Uterus (tissue), 4 donors: ENCODE data around the gene TSFM. TPM values are rescaled to one million over a fixed set of nuclear protein-coding genes. Genes with fewer than 3 reads are reported as not detected.
A peak's percentile ranks its signal among the peaks of the same experiment; 100 is the strongest.

Experiments
- DNase-seq, 2 donors: peaks; one replicate each; pipeline ENCODE4 v3.0.0-alpha.2; 2019 to 2020
- H3K27ac ChIP-seq, 2 donors: fragments of 200-600 bp; sonication (generic); 1 replicate in 1 of 2; 2 replicates in 1 of 2; pipeline ENCODE4 v1.5.1; 2016 to 2018
- H3K27me3 ChIP-seq, 2 donors: fragments of 200-600 bp; sonication (generic); one replicate each; pipeline ENCODE4 v1.5.1; 2018 to 2019; ENCODE audit warnings: control low read depth in 1 of 2
- H3K36me3 ChIP-seq, 2 donors: fragments of 200-600 bp; sonication (generic); one replicate each; pipeline ENCODE4 v1.5.1; 2019; ENCODE audit warnings: control low read depth in 1 of 2
- H3K4me1 ChIP-seq, 2 donors: fragments of 200-600 bp; sonication (generic); one replicate each; pipeline ENCODE4 v1.5.1; 2018 to 2019; ENCODE audit warnings: control low read depth in 1 of 2
- H3K4me3 ChIP-seq, 2 donors: fragments of 200-600 bp; sonication (generic); 1 replicate in 1 of 2; 2 replicates in 1 of 2; pipeline ENCODE4 v1.5.1; 2018 to 2019; ENCODE audit warnings: mild to moderate bottlenecking in 1 of 2
- H3K9me3 ChIP-seq, 2 donors: fragments of 200-600 bp; sonication (generic); one replicate each; pipeline ENCODE4 v1.5.1; 2019; ENCODE audit warnings: control low read depth in 1 of 2
- POLR2A ChIP-seq, 2 donors: fragments of 450-650 bp; IDR thresholded peaks; one replicate each; pipeline ENCODE4 v1.6.1; 2016; ENCODE audit warnings: antibody characterized with exemption in 2 of 2, mild to moderate bottlenecking in 1 of 2, moderate library complexity in 1 of 2
- intact Hi-C: fragments of 100-400 bp; cut with DNase I; formaldehyde crosslinking; loops from one replicate; pipeline ENCODE4 v1.15.1; 2023; ENCODE audit warnings: low total_unique reads
- total RNA-seq, 4 donors: library from RNA; depleted of rRNA in 3 of 4; stranded (reverse); fragments of >200 nt in 3 of 4; gene quantifications; one replicate each; pipeline versions ENCODE4 v1.1.0 to v1.2.4, GENCODE V29; 2014 to 2023
- TF ChIP-seq, protein P1 (sequence below), 4 experiments: fragments of 200-600 bp in 2 of 4; fragments of 450-650 bp in 2 of 4; sonication (generic) in 2 of 4; IDR thresholded peaks; one replicate each; pipeline ENCODE4 v1.5.1; 2016 to 2019; ENCODE audit warnings: antibody characterized with exemption in 4 of 4, mild to moderate bottlenecking in 2 of 4, moderate library complexity in 1 of 4
- donor health status: DM: yes; HTN: yes; CAD: no.

The TSFM gene
- total RNA-seq, 4 donors from 2014 or later: 8.2 to 22.3 (median 16.7) TPM

DNA sequence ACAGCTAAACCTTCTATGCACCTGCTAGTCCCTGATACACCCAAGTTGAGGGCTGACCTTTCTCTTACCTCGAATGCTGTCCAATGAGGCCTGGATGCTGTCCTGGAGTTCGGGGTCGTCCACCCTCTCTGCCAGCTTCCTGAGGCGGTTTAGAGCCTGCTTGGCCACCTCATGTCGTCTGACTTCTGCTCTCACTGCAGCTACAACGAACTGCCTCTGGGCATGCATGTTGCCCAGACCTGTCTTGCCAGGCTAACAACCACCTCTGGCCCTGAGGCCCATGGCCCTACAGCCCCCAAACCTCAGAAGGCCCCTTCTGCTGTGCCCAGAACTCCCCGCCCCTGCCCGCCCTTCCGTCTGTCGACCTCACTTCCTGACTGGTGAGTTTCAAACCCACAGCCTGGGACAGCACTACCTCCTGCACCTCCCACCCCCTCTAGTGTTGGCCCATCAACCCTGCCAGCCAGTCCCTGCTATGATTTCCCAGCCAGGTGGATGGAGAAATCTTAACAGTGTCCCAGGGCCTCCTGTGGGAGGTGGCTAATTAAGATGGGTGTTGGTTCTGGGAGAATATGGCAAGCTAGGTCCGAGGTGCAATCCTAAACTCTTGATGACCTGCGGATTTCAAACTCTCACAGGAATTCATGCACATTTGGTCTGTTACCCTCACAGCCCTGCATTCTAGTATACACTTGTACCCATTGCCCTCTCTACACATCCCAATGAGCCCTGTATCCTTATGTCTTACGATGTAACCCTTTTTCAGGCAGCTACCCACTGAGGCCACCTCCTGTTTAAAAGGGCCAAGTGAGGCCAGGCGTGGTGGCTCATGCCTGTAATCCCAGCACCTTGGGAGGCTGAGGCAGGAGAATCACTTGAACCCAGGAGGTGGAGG, 40.5 kb upstream of the TSFM start:
- peaks cover 0 to 18% of the 10 kb centered on the region in 2 donors for H3K4me1 ChIP-seq
- intact Hi-C loops: no loop called here
- no peak overlapping the region for H3K4me3 ChIP-seq
- H3K9me3 ChIP-seq: no peaks in the 10 kb centered on the region
- H3K36me3 ChIP-seq: no peaks in the 10 kb centered on the region
- H3K27me3 ChIP-seq: peaks cover 16 to 17% of the 10 kb centered on the region in 2 donors
- no peak for DNase-seq
- no peak overlapping the region for H3K27ac ChIP-seq
- TF ChIP-seq, protein P1, sequence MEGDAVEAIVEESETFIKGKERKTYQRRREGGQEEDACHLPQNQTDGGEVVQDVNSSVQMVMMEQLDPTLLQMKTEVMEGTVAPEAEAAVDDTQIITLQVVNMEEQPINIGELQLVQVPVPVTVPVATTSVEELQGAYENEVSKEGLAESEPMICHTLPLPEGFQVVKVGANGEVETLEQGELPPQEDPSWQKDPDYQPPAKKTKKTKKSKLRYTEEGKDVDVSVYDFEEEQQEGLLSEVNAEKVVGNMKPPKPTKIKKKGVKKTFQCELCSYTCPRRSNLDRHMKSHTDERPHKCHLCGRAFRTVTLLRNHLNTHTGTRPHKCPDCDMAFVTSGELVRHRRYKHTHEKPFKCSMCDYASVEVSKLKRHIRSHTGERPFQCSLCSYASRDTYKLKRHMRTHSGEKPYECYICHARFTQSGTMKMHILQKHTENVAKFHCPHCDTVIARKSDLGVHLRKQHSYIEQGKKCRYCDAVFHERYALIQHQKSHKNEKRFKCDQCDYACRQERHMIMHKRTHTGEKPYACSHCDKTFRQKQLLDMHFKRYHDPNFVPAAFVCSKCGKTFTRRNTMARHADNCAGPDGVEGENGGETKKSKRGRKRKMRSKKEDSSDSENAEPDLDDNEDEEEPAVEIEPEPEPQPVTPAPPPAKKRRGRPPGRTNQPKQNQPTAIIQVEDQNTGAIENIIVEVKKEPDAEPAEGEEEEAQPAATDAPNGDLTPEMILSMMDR (IDR thresholded peaks at IDR 0.05): no peak
- no peak for TF ChIP-seq POLR2A (IDR thresholded peaks at IDR 0.05)

DNA sequence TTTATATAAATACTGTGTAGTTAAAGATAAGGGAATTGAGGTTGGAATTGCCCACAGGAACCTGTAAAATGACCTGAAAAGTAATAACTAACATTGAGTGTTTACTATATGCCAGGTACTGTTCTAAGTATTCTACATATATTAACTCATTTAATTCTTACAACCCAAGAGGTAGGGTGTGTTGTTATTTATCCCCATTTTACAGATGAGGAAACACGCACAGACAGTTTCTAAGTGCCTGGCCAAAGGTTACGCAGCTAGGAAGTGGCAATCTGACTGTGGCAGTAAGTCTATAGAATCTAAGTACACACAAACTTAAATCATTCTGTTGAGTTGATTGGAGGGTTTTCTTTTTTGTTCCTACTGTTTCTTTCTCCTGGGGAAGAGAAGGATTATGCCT, 38.8 kb upstream of the TSFM start:
- no peak for TF ChIP-seq POLR2A (IDR thresholded peaks at IDR 0.05)
- TF ChIP-seq, protein P1 (IDR thresholded peaks at IDR 0.05): no peak
- H3K27ac ChIP-seq: peak overlapping the region in 1 of 2 donors; percentile 98
- DNase-seq: no peak
- H3K4me3 ChIP-seq: no peak overlapping the region
- no peaks in the 10 kb centered on the region for H3K9me3 ChIP-seq
- intact Hi-C loops: no loop called here
- peaks cover 1 to 7% of the 10 kb centered on the region in 2 donors for H3K27me3 ChIP-seq
- no peaks in the 10 kb centered on the region for H3K36me3 ChIP-seq
- peaks cover 0 to under 1% of the 10 kb centered on the region in 2 donors for H3K4me1 ChIP-seq

DNA sequence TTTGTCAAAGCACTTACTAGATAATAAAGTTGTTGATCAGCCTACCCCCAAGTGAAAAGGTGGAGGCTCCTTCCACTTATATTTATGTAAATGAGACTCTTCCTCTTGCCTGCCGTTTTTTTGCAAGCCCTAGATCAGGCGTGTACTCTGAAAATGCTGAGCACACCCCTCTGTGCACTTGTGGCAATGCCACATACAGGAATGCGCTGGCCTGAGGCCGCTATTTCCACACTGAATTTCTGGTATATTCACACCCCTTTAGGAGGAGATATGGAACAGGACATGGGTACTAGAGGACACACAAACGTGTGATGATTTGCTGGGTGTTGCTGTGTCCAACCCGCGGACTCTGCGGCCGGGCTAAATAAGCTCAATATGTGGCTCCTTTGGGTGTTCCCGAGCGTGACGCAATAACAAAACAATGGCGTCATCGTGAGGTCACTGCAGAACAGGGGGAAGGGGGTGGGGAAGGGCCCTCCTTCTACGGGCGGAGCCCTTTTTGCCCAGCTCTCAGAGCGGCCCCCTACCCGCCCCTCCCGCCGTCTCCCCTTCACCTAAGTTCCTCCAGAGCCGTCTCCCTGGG, 38.3 kb upstream of the TSFM start:
- peak overlapping the region; percentile 97 to 98 for H3K27ac ChIP-seq
- no peaks in the 10 kb centered on the region for H3K4me1 ChIP-seq
- peak; percentile 75 for DNase-seq
- H3K27me3 ChIP-seq: peaks cover 0 to 3% of the 10 kb centered on the region in 2 donors
- H3K36me3 ChIP-seq: no peaks in the 10 kb centered on the region
- no peak for TF ChIP-seq POLR2A (IDR thresholded peaks at IDR 0.05)
- TF ChIP-seq, protein P1 (IDR thresholded peaks at IDR 0.05): no peak
- H3K9me3 ChIP-seq: no peaks in the 10 kb centered on the region
- intact Hi-C loops: no loop called here
- H3K4me3 ChIP-seq: peak overlapping the region; percentile 82 to 96

DNA sequence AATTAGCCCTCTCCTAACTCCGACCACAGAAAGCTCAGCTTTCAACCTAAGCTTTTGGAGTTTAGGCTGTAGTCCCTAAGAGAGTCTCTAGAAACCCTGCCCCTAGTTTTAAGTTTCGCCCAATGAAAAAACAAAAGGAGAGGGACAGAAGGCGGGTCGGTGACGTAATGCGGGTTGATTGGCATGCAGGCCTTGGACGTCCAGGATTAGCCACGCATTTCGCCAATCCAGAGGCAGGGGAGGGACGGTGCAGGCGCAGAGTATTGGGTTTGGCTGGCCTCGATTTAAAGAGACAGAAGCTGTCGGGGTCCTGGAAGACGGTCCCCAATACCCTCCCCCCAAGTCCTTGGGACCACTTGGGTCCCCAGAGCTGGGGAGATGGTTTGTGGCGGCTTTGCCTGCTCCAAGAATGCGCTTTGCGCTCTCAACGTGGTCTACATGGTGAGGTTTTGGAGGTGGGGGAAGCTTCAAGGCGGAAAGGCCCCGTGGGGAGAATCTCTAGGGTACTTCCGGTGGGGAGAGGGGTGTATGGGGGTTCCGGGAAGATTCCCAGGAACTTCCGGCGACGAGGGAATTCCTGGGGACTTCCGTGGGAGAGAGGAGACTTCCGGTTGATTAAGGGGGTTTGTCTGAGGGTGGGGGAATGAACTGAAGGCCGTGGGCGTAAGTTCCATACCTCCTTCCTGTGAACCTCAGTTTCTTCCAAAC, 37.7 kb upstream of the TSFM start, which contains the start of gene TSPAN31:
TSS of gene TSPAN31 (plus strand) at position 263 of the 708 bp plus-strand sequence. CDS start at position 379, 116 bp downstream.
- Histone ChIP-seq H3K27me3 (no peaks in the 10 kb centered on the region), H3K4me1 (no peaks in the 10 kb centered on the region), H3K36me3 (no peaks in the 10 kb centered on the region), H3K4me3 (peak within 1 kb of the TSS; percentile 82 to 96), H3K9me3 (no peaks in the 10 kb centered on the region), H3K27ac (peak within 1 kb of the TSS; percentile 97 to 98)
- peak; percentile 96 to 99 for DNase-seq
- intact Hi-C loops: no loop called here
- peak; percentile 70 to 83 for TF ChIP-seq POLR2A (IDR thresholded peaks at IDR 0.05)
- TF ChIP-seq, protein P1 (IDR thresholded peaks at IDR 0.05): peak in 1 of 4 experiments; percentile 35
